Spleen (tissue), 11 donors: ENCODE results near the gene AK1. TPM values are rescaled to one million over a fixed set of nuclear protein-coding genes. Genes with fewer than 3 reads are reported as not detected.

ENCODE experiments used
- DNase-seq: peaks from one replicate; pipeline ENCODE4 v3.0.0-alpha.2; 2020
- H3K27ac ChIP-seq, 8 donors: fragments of 200-600 bp; sonication (generic) in 7 of 8; 1 replicate in 4 of 8; 2 replicates in 4 of 8; pipeline versions ENCODE4 v1.5.0 to v1.8.0; 2016 to 2021; ENCODE audit warnings: inconsistent platforms in 4 of 8, mild to moderate bottlenecking in 4 of 8, moderate library complexity in 1 of 8
- H3K27me3 ChIP-seq, 7 donors: fragments of 200-600 bp; sonication (generic) in 6 of 7; replicated peaks in 1 of 7; 1 replicate in 4 of 7; 2 replicates in 3 of 7; pipeline versions ENCODE4 v1.5.0 to v1.8.0; 2016 to 2021; ENCODE audit warnings: inconsistent platforms in 3 of 7, mild to moderate bottlenecking in 1 of 7
- H3K36me3 ChIP-seq, 6 donors: fragments of 200-600 bp; sonication (generic) in 5 of 6; 1 replicate in 4 of 6; 2 replicates in 2 of 6; pipeline versions ENCODE4 v1.5.0 to v1.8.0; 2016 to 2021; ENCODE audit warnings: inconsistent platforms in 2 of 6
- H3K4me1 ChIP-seq, 6 donors: fragments of 200-600 bp; sonication (generic) in 5 of 6; 1 replicate in 3 of 6; 2 replicates in 3 of 6; pipeline versions ENCODE4 v1.5.0 to v1.8.0; 2016 to 2021; ENCODE audit warnings: inconsistent platforms in 3 of 6
- H3K4me3 ChIP-seq, 8 donors: fragments of 200-600 bp; sonication (generic) in 7 of 8; 1 replicate in 4 of 8; 2 replicates in 4 of 8; pipeline versions ENCODE4 v1.5.0 to v1.8.0; 2016 to 2021; ENCODE audit warnings: inconsistent platforms in 4 of 8, mild to moderate bottlenecking in 4 of 8, moderate library complexity in 2 of 8
- H3K9me3 ChIP-seq, 8 donors: fragments of 200-600 bp; sonication (generic) in 7 of 8; 1 replicate in 4 of 8; 2 replicates in 4 of 8; pipeline versions ENCODE4 v1.5.0 to v1.8.0; 2016 to 2021; ENCODE audit warnings: inconsistent platforms in 4 of 8
- CTCF ChIP-seq, 11 experiments: fragments of 200-600 bp in 7 of 11; fragments of 450-650 bp in 4 of 11; sonication (generic) in 4 of 11; IDR thresholded peaks in 8 of 11; conservative IDR thresholded peaks in 3 of 11; 1 replicate in 7 of 11; 2 replicates in 4 of 11; pipeline versions ENCODE4 v1.4.0 to v1.8.0; 2016 to 2021; ENCODE audit warnings: antibody characterized with exemption in 11 of 11, inconsistent platforms in 4 of 11, mild to moderate bottlenecking in 1 of 11
- POLR2A ChIP-seq, 3 donors: fragments of 450-650 bp; IDR thresholded peaks; one replicate each; pipeline ENCODE4 v1.5.1; 2017; ENCODE audit warnings: antibody characterized with exemption in 3 of 3, mild to moderate bottlenecking in 1 of 3
- POLR2AphosphoS5 ChIP-seq, 3 donors: sonication (generic); formaldehyde crosslinking; IDR thresholded peaks; one replicate each; pipeline ENCODE4 v1.5.1; 2017; ENCODE audit warnings: antibody characterized with exemption in 3 of 3
- WGBS, 5 donors: extraction: QIAGEN DNeasy Blood & Tissue Kit in 3 of 5; methylation state at CpG; one replicate each; pipeline versions ENCODE4 v1.1.5 to v1.1.7; 2013 to 2018; 5-methylcytosine and 5-hydroxymethylcytosine counted together
- intact Hi-C: fragments of 100-400 bp; cut with DNase I; formaldehyde crosslinking; loops from one replicate; pipeline ENCODE4 v1.15.0; 2023; ENCODE audit warnings: low total_unique reads
- polyA plus RNA-seq, 3 donors: library from polyadenylated mRNA; stranded (reverse); fragments of 200-250 nt; gene quantifications; one replicate each; pipeline ENCODE4 v1.2.1, GENCODE V29; 2013
- total RNA-seq, 7 donors: library from RNA; depleted of rRNA in 3 of 7; stranded (reverse); fragments of >200 nt in 3 of 7; fragmentation: NEBNext Ultra II Directional in 4 of 7; extraction: Animal tissue kit (Norgen Biotek cat#: 25700) in 4 of 7; gene quantifications; one replicate each; pipeline versions ENCODE4 v1.1.0 to v1.2.1, GENCODE V29; 2016 to 2021
- donor health status: healthy with polysubstance abuse.
- donor health status: DM: no; HTN: no; CAD: no; lungs with moderate emphysema.
- donor health status: DM: no; HTN: no; CAD: no.
- donor health status: Bipolar disorder and iron deficiency.
- donor health status: healthy.
- donor health status: DM: no; HTN: no; CAD: no.
- donor health status: DM: yes; HTN: yes; CAD: no.

The AK1 gene
- total and polyA plus RNA-seq, 10 donors: 41.3 to 97.9 (median 62.3) TPM

DNA sequence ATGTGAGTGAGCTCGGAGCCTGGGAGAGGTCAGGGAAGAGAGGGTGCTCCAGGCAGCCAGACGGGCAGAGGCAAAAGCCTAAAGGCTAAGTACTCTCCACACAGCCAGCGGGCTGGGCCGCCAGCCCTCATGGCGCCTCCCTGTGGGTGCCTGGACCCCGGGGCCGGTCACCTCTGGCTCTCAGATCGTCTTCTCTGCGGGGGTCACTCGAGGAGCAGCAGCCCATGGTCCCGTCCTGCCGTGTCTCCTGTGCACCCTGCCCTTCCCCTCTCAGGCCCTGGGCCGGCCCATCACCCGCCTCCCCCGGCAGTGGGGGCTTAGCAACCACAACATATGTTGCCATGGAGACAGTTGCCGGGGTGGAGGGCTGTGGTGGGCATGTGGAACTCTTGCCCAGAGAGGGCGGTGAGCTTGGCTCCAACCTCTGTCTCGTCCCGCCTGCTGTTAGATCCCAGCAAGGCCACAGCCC lies 4.2 kb downstream of the AK1 start:
- H3K27ac ChIP-seq: peak overlapping the region in 5 of 8 donors; percentile 14 to 83 (median 82)
- TF ChIP-seq CTCF (IDR thresholded peaks at IDR 0.05 in 8 of 11, conservative IDR thresholded peaks at IDR 0.05 in 3 of 11): no peak
- no peak for TF ChIP-seq POLR2AphosphoS5 (IDR thresholded peaks at IDR 0.05)
- no peak for TF ChIP-seq POLR2A (IDR thresholded peaks at IDR 0.05)
- intact Hi-C loops: no loop called here
- no peaks in the 10 kb centered on the region for H3K9me3 ChIP-seq
- peaks cover 25 to 99% (median 63%) of the 10 kb centered on the region in 6 donors for H3K4me1 ChIP-seq
- H3K4me3 ChIP-seq: no peak overlapping the region
- peaks cover 0 to 16% (median 4%) of the 10 kb centered on the region in 7 donors for H3K27me3 ChIP-seq
- no peak for DNase-seq
- peaks cover 0 to 33% (median 6%) of the 10 kb centered on the region in 6 donors for H3K36me3 ChIP-seq
- WGBS, 5 donors: 76 to 85% (median 81%) methylated on average over 12 to 19 of the region's 19 CpGs

GRCh38 chr9:127872369-127873222 lies 4.9 kb downstream of the AK1 start:
- H3K4me1 ChIP-seq: peaks cover 25 to 99% (median 61%) of the 10 kb centered on the region in 6 donors
- H3K27ac ChIP-seq: peak overlapping the region in 4 of 8 donors; percentile 78 to 83 (median 82)
- TF ChIP-seq POLR2AphosphoS5 (IDR thresholded peaks at IDR 0.05) (peak in 2 of 3 donors; percentile 2 to 34), CTCF (IDR thresholded peaks at IDR 0.05 in 8 of 11, conservative IDR thresholded peaks at IDR 0.05 in 3 of 11) (no peak)
- H3K27me3 ChIP-seq: peaks cover 0 to 9% (median 4%) of the 10 kb centered on the region in 7 donors
- DNase-seq: no peak
- H3K36me3 ChIP-seq: peaks cover 0 to 39% (median 6%) of the 10 kb centered on the region in 6 donors
- intact Hi-C loops: no loop called here
- WGBS, 5 donors: 87 to 89% (median 88%) methylated on average over 14 to 20 of the region's 20 CpGs
- no peak overlapping the region for H3K4me3 ChIP-seq
- no peaks in the 10 kb centered on the region for H3K9me3 ChIP-seq

DNA sequence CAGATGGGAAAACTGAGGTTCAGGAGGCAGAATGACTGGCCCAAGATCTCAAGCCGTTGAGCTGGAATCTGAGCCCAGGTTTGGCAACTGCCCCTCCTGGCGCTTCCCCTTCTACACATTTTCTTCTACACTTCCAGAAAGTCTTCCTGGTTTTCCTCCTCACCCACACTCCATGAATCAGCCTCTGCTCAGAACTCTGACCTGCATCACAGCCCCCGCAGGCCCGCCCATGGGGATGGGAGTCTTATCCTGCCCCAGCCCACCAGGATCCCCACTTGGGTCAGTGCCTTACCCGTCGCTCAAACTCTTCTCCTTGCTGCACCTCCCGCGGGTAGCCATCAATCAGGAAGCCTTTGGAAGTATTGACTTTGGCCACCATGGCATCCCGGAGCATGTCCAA lies 5.9 kb downstream of the AK1 start:
- Histone ChIP-seq H3K4me3 (no peak overlapping the region), H3K4me1 (peaks cover 23 to 99% (median 60%) of the 10 kb centered on the region in 6 donors), H3K27me3 (no peaks in the 10 kb centered on the region), H3K27ac (peak overlapping the region in 1 of 8 donors; percentile 83), H3K36me3 (peaks cover 0 to 45% (median 6%) of the 10 kb centered on the region in 6 donors), H3K9me3 (no peaks in the 10 kb centered on the region)
- DNase-seq: no peak
- WGBS, 5 donors: 86 to 94% (median 91%) methylated on average over 9 of the region's 9 CpGs
- TF ChIP-seq POLR2AphosphoS5 (IDR thresholded peaks at IDR 0.05): no peak
- TF ChIP-seq POLR2A (IDR thresholded peaks at IDR 0.05): no peak
- no peak for TF ChIP-seq CTCF (IDR thresholded peaks at IDR 0.05 in 8 of 11, conservative IDR thresholded peaks at IDR 0.05 in 3 of 11)
- intact Hi-C loops: no loop called here

GRCh38 chr9:127870887-127871286 lies 6.6 kb downstream of the AK1 start:
- Histone ChIP-seq H3K36me3 (peaks cover 0 to 45% (median 6%) of the 10 kb centered on the region in 6 donors), H3K4me1 (peaks cover 29 to 99% (median 61%) of the 10 kb centered on the region in 6 donors), H3K27me3 (no peaks in the 10 kb centered on the region), H3K9me3 (no peaks in the 10 kb centered on the region), H3K4me3 (no peak overlapping the region), H3K27ac (no peak overlapping the region)
- no peak for TF ChIP-seq POLR2AphosphoS5 (IDR thresholded peaks at IDR 0.05)
- no peak for TF ChIP-seq CTCF (IDR thresholded peaks at IDR 0.05 in 8 of 11, conservative IDR thresholded peaks at IDR 0.05 in 3 of 11)
- no peak for TF ChIP-seq POLR2A (IDR thresholded peaks at IDR 0.05)
- no peak for DNase-seq
- 84 to 89% (median 86%) methylated on average over 12 of the region's 12 CpGs; no CpG with 5 or more reads in 1 of the 5 donors for WGBS, 5 donors
- intact Hi-C loops: no loop called here
